Activated CD4-positive, alpha-beta T cell treated with anti-CD3 and anti-CD28 coated beads, Interleukin-2, amount 50 U/mL, for 1 hour (primary cell): ENCODE measurements around the gene DDX11.
"Not testable (repeated sequence)": the region's sequence is repeated elsewhere in the genome, so short reads cannot be mapped to it uniquely, and the experiment has no call there.

Source experiments
- DNase-seq: peaks from one replicate; pipeline ENCODE4 v3.0.0-alpha.2; 2020

Gene DDX11

GRCh38 chr12:31127209-31127848 is 53.7 kb downstream of the DDX11 start:
- DNase-seq, result not testable (repeated sequence)

DNA sequence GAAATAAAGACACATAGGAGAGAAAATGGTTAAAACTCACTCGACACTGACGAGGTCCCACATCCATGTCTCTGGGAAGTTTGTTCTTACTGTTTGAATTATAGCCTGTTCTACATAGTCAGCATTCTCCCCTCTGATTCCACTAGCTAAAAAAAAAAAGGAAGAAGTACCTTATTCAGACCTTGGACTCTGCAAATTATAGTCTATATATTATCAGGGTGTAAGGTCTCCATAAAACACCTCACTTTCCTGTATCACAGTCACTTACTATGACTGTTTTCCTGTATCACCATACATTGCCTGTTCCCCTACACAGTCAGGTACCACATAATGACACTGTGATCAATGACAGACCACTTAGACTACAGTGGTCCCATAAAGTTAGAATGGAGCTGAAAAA is 62.9 kb downstream of the DDX11 start:
- not testable (repeated sequence) for DNase-seq

DNA sequence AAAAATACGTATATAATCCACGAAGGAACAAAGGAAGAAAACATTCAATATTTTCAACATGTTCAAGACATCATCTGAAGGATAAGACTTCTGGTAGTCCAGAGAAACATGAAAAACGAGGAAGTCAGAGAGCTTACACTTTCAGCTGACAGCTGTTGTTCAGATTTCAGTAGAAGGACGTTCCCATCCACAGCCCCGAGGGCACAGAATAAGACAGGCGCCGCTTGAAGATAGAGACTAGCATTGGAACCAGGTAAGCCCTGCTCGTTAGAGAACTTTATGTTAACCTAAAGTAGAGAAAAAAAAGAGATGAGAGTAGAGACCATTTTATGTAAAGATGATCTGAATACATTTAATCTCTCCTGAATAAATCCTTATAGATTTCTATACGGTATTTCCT is 71.1 kb downstream of the DDX11 start:
- DNase-seq, result not testable (repeated sequence)

DNA sequence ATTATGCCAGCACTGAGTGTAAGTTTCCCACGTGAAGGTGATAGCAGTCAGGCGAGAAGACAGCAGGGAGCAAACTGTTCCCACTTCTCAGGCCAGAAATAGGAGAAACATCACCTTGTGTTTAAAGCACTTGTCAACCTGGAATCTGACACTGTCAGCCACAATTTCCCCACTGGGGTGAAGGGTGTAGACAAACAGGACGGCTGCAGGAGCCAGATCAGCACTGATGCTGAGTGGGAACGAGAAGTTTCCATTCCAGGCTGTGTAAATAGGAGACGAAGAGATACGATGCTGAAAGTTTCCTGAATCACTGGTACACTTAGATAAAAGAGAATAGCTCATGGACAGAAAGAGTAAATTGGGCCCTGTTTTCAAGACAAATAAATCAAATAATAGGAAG is 71.6 kb downstream of the DDX11 start:
- not testable (repeated sequence) for DNase-seq

DNA sequence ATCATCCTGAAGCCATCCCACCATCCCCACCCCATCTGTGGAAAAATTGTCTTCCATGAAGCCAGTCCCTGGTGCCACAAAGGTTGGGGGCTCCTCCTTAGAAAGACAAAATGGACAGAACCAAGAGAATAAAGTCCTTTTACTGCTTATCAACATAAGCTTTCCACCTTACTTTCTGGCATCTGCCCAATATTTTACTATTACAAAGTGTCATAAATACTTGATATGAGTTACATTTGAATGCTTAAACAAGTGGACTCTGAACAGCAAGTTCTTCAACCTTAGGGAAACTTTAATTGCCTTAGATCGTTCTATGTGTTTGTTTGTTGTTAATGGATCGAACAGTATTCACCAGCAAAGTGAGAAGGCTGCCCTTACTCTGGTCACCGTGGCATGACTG is 73.8 kb downstream of the DDX11 start:
- DNase-seq, result not testable (repeated sequence)

DNA sequence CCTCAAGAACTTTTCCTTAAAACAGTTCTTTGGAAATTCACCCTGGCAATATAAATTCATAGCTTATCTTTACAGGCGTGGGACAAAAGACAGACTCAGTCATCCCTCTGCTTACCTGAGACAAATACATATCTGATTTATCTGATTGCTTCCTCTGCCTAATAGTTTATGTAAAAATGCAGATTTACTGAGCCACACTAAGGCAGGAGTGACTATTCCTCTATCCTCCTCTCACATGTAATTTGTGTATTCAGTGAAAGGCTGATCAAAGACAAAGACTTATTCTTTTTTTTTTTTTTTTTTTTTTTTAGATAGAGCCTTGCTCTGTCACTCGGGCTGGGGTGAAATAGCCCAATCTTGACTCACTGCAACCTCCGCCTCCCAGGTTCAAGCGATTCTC is 77.1 kb downstream of the DDX11 start:
- DNase-seq, result not testable (repeated sequence)
